IPS-18c (cell line): ENCODE measurements around the gene PLSCR1.

ENCODE experiments used
- H3K4me3 ChIP-seq: 2 replicates; pipeline ENCODE4 v1.7.0; 2013; ENCODE audit warnings: low read depth, mild to moderate bottlenecking, low read length, moderate library complexity; ENCODE audit not compliant: insufficient read depth
- H3K9me3 ChIP-seq: one replicate; pipeline ENCODE4 v1.6.1; 2013; ENCODE audit warnings: mild to moderate bottlenecking, low read length, moderate library complexity; ENCODE audit not compliant: control insufficient read depth, insufficient read depth

Gene PLSCR1

DNA sequence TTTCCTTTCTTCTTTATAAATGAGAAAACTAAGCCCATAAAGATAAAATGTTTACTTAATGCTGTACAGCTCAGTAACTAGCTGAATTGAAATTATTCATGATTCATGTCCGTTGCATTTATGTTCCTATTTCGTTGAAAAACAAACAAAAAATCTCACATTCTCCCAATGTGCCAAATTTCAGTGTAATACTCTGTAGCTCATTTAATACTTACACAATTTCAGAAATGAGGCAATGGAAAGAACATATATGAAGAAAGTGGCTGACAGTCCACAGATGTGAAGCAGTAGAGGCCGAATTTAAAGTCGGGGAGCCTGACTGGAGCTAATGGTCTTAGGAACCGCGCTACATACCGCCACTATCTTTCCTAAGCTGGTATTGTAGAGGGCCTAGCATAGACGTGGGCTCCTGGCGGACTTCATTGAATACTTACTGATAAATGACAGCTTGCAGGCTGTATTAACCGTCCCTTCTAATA lies 75.7 kb downstream of the PLSCR1 start:
- Histone ChIP-seq H3K9me3 (no peaks in the 10 kb centered on the region), H3K4me3 (no peak overlapping the region)

DNA sequence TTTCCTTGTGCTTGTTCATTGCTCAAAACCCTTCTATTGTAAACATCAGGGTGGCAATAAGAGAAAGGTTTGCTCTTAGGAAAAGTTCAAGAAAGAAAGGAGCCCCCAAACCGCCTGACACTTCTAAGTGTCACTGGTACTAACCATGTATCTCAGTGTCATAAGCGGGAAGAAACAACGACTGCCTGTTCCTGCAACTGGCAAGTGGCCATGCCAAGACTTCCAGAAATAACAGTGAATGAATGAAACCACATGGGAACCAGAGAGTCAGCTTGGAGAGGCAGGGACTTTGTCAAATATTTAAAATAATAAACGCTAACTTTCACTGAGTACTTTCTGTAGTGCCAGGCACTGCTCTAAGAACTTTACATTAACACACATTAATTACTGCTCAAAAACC lies 76.2 kb downstream of the PLSCR1 start:
- Histone ChIP-seq H3K4me3 (no peak overlapping the region), H3K9me3 (no peaks in the 10 kb centered on the region)

DNA sequence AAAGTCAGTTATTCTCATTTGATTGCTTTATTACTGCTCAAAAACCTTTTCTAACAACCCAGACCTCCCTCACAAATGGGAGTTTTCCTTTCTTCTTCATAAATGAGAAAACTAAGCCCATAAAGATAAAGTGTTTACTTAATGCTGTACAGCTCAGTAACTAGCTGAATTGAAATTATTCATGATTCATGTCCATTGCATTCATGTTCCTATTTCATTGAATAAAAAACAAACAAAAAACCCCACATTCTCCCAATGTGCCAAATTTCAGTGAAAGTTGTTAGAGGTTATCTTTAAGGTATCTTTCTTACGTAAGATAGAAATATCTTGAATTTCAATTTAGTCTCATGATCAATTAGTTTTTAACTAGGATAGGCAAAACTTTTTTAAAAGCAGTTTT lies 77.8 kb downstream of the PLSCR1 start:
- H3K9me3 ChIP-seq, result no peaks in the 10 kb centered on the region
- no peak overlapping the region for H3K4me3 ChIP-seq

DNA sequence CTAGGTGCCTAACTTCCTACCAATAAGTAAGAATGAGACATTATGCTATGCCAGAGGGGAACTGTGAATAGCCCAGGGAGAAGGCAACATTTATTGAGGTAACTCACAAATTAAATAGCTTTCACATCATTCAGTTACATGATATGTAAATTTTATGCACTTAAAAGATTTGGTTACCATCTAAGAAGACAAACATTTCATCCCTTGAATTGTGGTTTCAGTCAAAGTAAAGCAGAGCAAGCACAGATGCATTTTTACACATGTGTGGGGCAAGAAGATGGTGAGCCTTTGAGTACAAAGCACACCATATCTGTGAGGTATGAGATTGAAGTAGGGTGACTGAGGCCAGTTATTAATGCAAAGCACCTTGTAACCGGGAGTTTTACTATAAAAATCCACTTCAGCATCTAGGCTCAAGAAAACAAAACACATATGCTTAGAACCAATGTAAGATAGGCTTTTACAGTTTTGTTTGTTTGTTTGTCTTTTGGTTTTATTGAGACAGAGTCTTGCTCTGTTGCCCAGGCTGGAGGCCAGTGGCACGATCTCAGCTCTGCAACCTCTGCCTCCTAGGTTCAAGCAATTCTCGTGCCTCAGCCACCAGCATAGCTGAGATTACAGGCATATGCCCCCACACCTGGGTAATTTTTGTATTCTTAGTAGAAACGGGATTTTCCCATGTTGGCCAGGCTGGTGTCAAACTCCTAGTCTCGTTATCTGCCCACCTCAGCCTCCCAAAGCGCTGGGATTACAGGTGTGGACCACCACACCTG lies 78.5 kb downstream of the PLSCR1 start:
- Histone ChIP-seq H3K4me3 (no peak overlapping the region), H3K9me3 (no peaks in the 10 kb centered on the region)
